Chondrocyte (in vitro differentiated cells): Measurements from ENCODE around the gene MOSMO. TPM values are rescaled to one million over a fixed set of nuclear protein-coding genes. Genes with fewer than 3 reads are reported as not detected.

Experiments
- DNase-seq: peaks from one replicate; pipeline ENCODE4 v3.0.0; 2021; ENCODE audit warnings: mixed read lengths, low spot score
- H3K27ac Mint-ChIP-seq: one replicate; pipeline ENCODE4 v1.8.0; 2021; ENCODE audit warnings: mild to moderate bottlenecking, moderate library complexity, mixed read lengths; ENCODE audit not compliant: unreplicated experiment
- H3K27me3 Mint-ChIP-seq: 2 replicates; pipeline ENCODE4 v1.8.0; 2021; ENCODE audit warnings: low read depth, mixed read lengths
- H3K36me3 Mint-ChIP-seq: 2 replicates; pipeline ENCODE4 v1.8.0; 2021; ENCODE audit warnings: low read depth, mixed read lengths
- H3K4me1 Mint-ChIP-seq: 2 replicates; pipeline ENCODE4 v1.8.0; 2021; ENCODE audit warnings: low read depth, mild to moderate bottlenecking, mixed read lengths
- H3K4me3 Mint-ChIP-seq: one replicate; pipeline ENCODE4 v1.8.0; 2021; ENCODE audit warnings: mild to moderate bottlenecking, moderate library complexity, mixed read lengths; ENCODE audit not compliant: unreplicated experiment
- H3K9me3 Mint-ChIP-seq: 2 replicates; pipeline ENCODE4 v1.8.0; 2021; ENCODE audit warnings: low read depth, mixed read lengths
- total RNA-seq: library from RNA; stranded (reverse); gene quantifications from 3 replicates; pipeline ENCODE4 v1.2.1, GENCODE V29; 2021
- TF ChIP-seq, protein P1 (sequence below): fragments of 200-600 bp; sonication (generic); IDR thresholded peaks from 2 replicates; pipeline ENCODE4 v1.5.0; 2021; ENCODE audit warnings: antibody characterized with exemption, mild to moderate bottlenecking, moderate library complexity

MOSMO gene
- total RNA-seq, 1 donor from 2014 or later = 9.7 TPM

DNA sequence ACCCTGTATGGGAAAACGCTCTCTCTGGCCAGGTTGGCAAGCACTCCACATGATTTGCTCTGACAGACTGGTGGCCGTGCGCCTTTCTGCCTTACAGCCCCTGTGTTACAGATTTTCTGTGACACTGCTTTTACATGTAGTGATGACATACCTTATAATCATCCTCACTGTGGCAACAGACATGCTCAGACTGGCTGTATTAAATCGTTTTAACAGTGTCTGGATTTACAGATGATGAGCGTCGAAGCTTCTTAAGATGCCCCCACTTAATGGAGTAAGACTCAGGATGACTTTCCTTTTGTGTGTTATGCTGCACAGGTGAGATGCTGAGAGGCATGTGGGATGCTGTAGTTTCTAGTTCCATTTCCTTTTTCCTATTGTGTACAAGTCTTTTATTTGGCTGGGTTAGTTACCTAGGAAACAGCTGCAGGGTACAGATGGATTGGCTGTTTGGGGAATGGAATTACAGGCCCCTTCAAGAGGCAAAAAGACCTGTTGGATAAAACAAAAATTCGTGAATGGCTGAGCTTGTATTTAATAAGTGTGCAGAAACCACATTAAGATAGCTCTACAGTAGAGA, 63.5 kb downstream of the MOSMO start:
- peaks cover 4% of the 10 kb centered on the region for H3K4me1 Mint-ChIP-seq
- no peak overlapping the region for H3K27ac Mint-ChIP-seq
- no peak overlapping the region for H3K4me3 Mint-ChIP-seq
- H3K36me3 Mint-ChIP-seq = peaks cover 6% of the 10 kb centered on the region
- TF ChIP-seq, protein P1, sequence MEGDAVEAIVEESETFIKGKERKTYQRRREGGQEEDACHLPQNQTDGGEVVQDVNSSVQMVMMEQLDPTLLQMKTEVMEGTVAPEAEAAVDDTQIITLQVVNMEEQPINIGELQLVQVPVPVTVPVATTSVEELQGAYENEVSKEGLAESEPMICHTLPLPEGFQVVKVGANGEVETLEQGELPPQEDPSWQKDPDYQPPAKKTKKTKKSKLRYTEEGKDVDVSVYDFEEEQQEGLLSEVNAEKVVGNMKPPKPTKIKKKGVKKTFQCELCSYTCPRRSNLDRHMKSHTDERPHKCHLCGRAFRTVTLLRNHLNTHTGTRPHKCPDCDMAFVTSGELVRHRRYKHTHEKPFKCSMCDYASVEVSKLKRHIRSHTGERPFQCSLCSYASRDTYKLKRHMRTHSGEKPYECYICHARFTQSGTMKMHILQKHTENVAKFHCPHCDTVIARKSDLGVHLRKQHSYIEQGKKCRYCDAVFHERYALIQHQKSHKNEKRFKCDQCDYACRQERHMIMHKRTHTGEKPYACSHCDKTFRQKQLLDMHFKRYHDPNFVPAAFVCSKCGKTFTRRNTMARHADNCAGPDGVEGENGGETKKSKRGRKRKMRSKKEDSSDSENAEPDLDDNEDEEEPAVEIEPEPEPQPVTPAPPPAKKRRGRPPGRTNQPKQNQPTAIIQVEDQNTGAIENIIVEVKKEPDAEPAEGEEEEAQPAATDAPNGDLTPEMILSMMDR = no peak
- peaks cover 12% of the 10 kb centered on the region for H3K9me3 Mint-ChIP-seq
- H3K27me3 Mint-ChIP-seq = no peaks in the 10 kb centered on the region
- no peak for DNase-seq

DNA sequence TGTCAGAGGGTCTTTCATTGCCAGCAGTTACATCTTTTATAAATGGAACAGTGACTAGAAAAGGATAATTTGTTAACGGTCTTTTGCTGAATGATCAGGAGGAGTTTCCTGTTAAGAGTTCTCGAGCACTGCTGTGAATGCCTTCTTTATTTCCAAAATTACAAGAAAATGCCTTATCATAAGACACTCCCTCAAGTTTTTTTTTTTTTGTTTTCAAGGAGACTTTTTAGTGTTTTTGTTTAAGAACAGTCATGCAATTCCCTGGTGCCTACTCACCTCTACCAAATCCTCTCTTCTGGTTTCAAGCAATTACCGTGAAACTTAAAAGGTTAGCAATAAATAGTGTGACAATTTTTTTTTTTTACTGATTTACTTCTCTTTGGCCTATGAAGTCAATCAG, 65.4 kb downstream of the MOSMO start:
- TF ChIP-seq, protein P1 = no peak
- no peaks in the 10 kb centered on the region for H3K9me3 Mint-ChIP-seq
- no peak overlapping the region for H3K4me3 Mint-ChIP-seq

DNA sequence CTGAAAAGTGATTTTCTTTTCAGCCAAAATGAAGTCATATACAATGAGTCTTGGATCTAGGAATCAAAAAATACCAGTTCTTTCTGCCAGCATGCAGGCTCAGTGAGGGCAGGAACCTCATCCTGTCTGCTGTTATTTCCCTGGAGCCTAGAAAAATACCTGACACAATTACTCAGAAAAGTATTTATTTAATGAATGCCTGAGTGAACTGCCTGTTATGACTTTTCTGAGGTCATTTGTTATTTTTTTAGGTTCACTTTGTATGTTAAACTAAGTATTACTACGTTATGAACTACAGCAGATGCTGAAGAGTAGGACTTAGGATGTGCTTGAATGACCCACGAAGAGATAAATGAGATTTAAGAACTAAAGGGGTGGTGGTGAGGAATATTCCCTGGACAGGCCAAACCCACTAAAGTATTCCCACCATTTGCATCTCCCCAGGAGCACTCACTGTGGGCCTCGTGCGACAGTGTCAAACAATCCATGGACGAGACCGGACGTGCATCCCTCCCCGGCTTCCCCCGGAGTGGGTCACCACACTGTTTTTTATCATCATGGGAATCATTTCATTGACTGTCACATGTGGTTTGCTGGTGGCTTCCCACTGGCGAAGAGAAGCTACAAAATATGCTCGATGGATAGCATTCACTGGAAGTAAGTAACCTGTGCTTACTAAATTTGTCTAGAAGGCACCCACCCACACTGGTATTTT, 67.3 kb downstream of the MOSMO start:
- H3K4me1 Mint-ChIP-seq = peaks cover 4% of the 10 kb centered on the region
- no peak overlapping the region for H3K4me3 Mint-ChIP-seq
- H3K9me3 Mint-ChIP-seq = no peaks in the 10 kb centered on the region
- no peak overlapping the region for H3K27ac Mint-ChIP-seq
- TF ChIP-seq, protein P1 = no peak
- H3K36me3 Mint-ChIP-seq = no peaks in the 10 kb centered on the region
- no peaks in the 10 kb centered on the region for H3K27me3 Mint-ChIP-seq
- no peak for DNase-seq

More for the DNA sequence above, 65.4 kb downstream of the MOSMO start:
- Mint-ChIP-seq H3K4me1 (peaks cover 4% of the 10 kb centered on the region), H3K36me3 (peaks cover 2% of the 10 kb centered on the region), H3K27ac (no peak overlapping the region), H3K27me3 (no peaks in the 10 kb centered on the region)
- DNase-seq = no peak

DNA sequence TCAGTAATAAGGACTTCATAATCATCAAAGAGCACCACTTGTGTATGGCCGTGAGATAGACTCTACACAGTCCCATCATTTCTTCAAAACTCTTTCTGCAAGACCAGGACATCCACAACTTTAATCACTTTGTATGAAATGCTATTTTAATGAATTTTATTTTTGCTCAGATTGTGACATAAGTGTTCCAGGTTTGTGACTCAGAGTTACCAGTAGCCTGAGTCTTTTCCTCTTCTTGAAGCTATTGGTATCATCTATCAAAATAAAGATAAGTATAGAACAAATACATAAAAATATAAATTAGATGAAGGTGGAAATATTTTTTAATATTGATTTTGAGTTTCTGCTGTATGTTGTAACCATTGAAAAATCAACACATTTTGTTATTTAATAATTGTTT, 67.9 kb downstream of the MOSMO start:
- Mint-ChIP-seq H3K36me3 (no peaks in the 10 kb centered on the region), H3K27me3 (no peaks in the 10 kb centered on the region), H3K4me3 (no peak overlapping the region), H3K27ac (no peak overlapping the region), H3K9me3 (no peaks in the 10 kb centered on the region), H3K4me1 (peaks cover 4% of the 10 kb centered on the region)
- TF ChIP-seq, protein P1 = no peak
- no peak for DNase-seq

DNA sequence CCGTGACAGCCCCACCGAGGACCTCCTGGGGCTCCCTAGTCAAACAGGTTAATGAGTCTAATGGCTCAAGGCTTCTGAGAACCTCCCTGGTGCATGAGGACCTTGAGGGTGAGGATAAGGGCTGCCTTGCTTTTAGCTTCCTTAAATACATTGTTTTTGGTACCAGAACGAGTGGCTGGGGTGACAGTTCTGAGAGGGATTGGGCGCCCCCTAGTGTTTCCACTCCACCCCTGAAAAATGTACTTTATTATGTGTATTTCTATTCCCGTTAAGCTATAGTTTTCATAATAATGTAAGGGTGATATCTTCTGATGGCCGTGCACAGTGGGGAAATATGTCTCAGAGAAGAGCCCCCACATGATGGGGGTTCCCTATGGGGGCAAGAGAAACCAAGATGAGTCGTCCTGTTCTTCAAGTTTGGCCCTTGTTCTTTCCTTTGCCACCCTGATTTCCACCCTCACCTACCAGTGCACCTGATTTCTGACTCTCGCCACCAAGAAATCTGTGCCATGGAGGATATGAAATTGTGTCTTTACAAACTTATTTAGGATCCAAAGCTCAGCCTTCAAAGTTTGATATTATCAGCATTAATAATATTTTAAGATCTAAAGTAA, 69.9 kb downstream of the MOSMO start:
- no peak overlapping the region for H3K4me3 Mint-ChIP-seq
- no peaks in the 10 kb centered on the region for H3K36me3 Mint-ChIP-seq
- no peak for DNase-seq
- TF ChIP-seq, protein P1 = peak; percentile 92
- no peaks in the 10 kb centered on the region for H3K27me3 Mint-ChIP-seq
- peaks cover 4% of the 10 kb centered on the region for H3K4me1 Mint-ChIP-seq
- no peaks in the 10 kb centered on the region for H3K9me3 Mint-ChIP-seq
- H3K27ac Mint-ChIP-seq = no peak overlapping the region
